WTC11 (cell line): ENCODE data around the gene SPDEF. TPM values are rescaled to one million over a fixed set of nuclear protein-coding genes. Genes with fewer than 3 reads are reported as not detected.

Source experiments
- ATAC-seq: fragments of 200-7000 bp; cut with Tn5 transposase; 2 replicates; pipeline ENCODE4 v1.10.0; 2021; ENCODE audit warnings: mild to moderate bottlenecking, moderate library complexity
- CTCF ChIA-PET: fragments of 300-600 bp; sonication (Branson Sonifier 250); formaldehyde crosslinking; loops from one replicate; lab custom pipeline; 2021; ENCODE audit warnings: antibody characterized with exemption; lab: Charles Lee
- POLR2A ChIA-PET: fragments of 350-600 bp; sonication (Branson Sonifier 250); formaldehyde crosslinking; loops from one replicate; lab custom pipeline; 2021; ENCODE audit warnings: antibody characterized with exemption; lab: Charles Lee
- DNase-seq: peaks from one replicate; pipeline ENCODE4 v3.0.0; 2021; ENCODE audit warnings: low spot score
- H3K27ac Mint-ChIP-seq: 2 replicates; pipeline ENCODE4 v1.8.0; 2021; ENCODE audit warnings: mixed read lengths
- H3K27me3 Mint-ChIP-seq: 2 replicates; pipeline ENCODE4 v1.8.0; 2021; ENCODE audit warnings: low read depth, mild to moderate bottlenecking, moderate library complexity, mixed read lengths
- H3K36me3 Mint-ChIP-seq: 2 replicates; pipeline ENCODE4 v1.8.0; 2021; ENCODE audit warnings: mixed read lengths
- H3K4me1 Mint-ChIP-seq: 2 replicates; pipeline ENCODE4 v1.8.0; 2022; ENCODE audit warnings: mixed read lengths
- H3K4me3 Mint-ChIP-seq: 2 replicates; pipeline ENCODE4 v1.8.0; 2021; ENCODE audit warnings: mild to moderate bottlenecking, moderate library complexity, mixed read lengths
- H3K9me3 Mint-ChIP-seq: 2 replicates; pipeline ENCODE4 v1.8.0; 2021; ENCODE audit warnings: mixed read lengths
- CREB1 ChIP-seq: sonication (generic); formaldehyde crosslinking; IDR thresholded peaks from 2 replicates; pipeline ENCODE4 v1.8.0; 2023; ENCODE audit warnings: mild to moderate bottlenecking, missing genetic modification reagents
- ETV6 ChIP-seq: sonication (generic); formaldehyde crosslinking; IDR thresholded peaks from 2 replicates; pipeline ENCODE4 v1.8.1; 2022; ENCODE audit warnings: mild to moderate bottlenecking, missing genetic modification reagents
- FOXP1 ChIP-seq: sonication (generic); formaldehyde crosslinking; IDR thresholded peaks from 2 replicates; pipeline ENCODE4 v1.8.0; 2022; ENCODE audit warnings: missing genetic modification reagents, mild to moderate bottlenecking, moderate library complexity, borderline replicate concordance
- GRHL2 ChIP-seq: fragments of 250-450 bp; sonication (Bioruptor Pico); IDR thresholded peaks from 2 replicates; pipeline ENCODE4 v1.8.0; 2022; ENCODE audit warnings: mild to moderate bottlenecking, moderate library complexity; ENCODE audit not compliant: insufficient replicate concordance, severe bottlenecking
- HMGA2 ChIP-seq: fragments of 250-450 bp; sonication (Bioruptor Pico); IDR thresholded peaks from 2 replicates; pipeline ENCODE4 v1.4.0; 2021; ENCODE audit warnings: mild to moderate bottlenecking, moderate library complexity
- JAZF1 ChIP-seq: fragments of 250-450 bp; sonication (Bioruptor Pico); IDR thresholded peaks from 2 replicates; pipeline ENCODE4 v1.9.0; 2021; ENCODE audit warnings: moderate library complexity, mild to moderate bottlenecking, inconsistent platforms
- KAT7 ChIP-seq: sonication (generic); formaldehyde crosslinking; IDR thresholded peaks from 2 replicates; pipeline ENCODE4 v1.8.1; 2023; ENCODE audit warnings: missing genetic modification reagents, mild to moderate bottlenecking, borderline replicate concordance
- NFATC4 ChIP-seq: fragments of 250-450 bp; sonication (Bioruptor Pico); IDR thresholded peaks from 2 replicates; pipeline ENCODE4 v1.9.0; 2021; ENCODE audit warnings: mild to moderate bottlenecking
- NFYB ChIP-seq: sonication (generic); formaldehyde crosslinking; conservative IDR thresholded peaks from 2 replicates; pipeline ENCODE4 v1.8.0; 2022; ENCODE audit warnings: low read depth, missing genetic modification reagents
- OVOL2 ChIP-seq: fragments of 250-450 bp; sonication (Bioruptor Pico); IDR thresholded peaks from 2 replicates; pipeline ENCODE4 v1.9.0; 2021; ENCODE audit warnings: mild to moderate bottlenecking, borderline replicate concordance
- SP1 ChIP-seq: sonication (generic); formaldehyde crosslinking; conservative IDR thresholded peaks from 2 replicates; pipeline ENCODE4 v1.8.1; 2022; ENCODE audit warnings: missing genetic modification reagents
- total RNA-seq: library from RNA; stranded (reverse); gene quantifications from 3 replicates; pipeline ENCODE4 v1.2.3, GENCODE V29; 2021
- TF ChIP-seq, protein P1 (sequence below): sonication (generic); formaldehyde crosslinking; IDR thresholded peaks from 2 replicates; pipeline ENCODE4 v1.8.1; 2023; ENCODE audit warnings: mild to moderate bottlenecking, missing genetic modification reagents, borderline replicate concordance
- TF ChIP-seq, protein P2 (sequence below): sonication (generic); formaldehyde crosslinking; IDR thresholded peaks from 2 replicates; pipeline ENCODE4 v1.8.1; 2023; ENCODE audit warnings: mild to moderate bottlenecking, missing genetic modification reagents
- TF ChIP-seq, protein P3 (sequence below): sonication (generic); formaldehyde crosslinking; IDR thresholded peaks from 2 replicates; pipeline ENCODE4 v1.8.1; 2022; ENCODE audit warnings: mild to moderate bottlenecking, missing genetic modification reagents, moderate library complexity, borderline replicate concordance
- TF ChIP-seq, protein P4 (sequence below): fragments of 250-450 bp; sonication (Bioruptor Pico); IDR thresholded peaks from 2 replicates; pipeline ENCODE4 v1.9.0; 2021; ENCODE audit warnings: moderate library complexity, mild to moderate bottlenecking, inconsistent platforms, borderline replicate concordance
- TF ChIP-seq, protein P5 (sequence below): sonication (generic); formaldehyde crosslinking; IDR thresholded peaks from 2 replicates; pipeline ENCODE4 v1.8.0; 2022; ENCODE audit warnings: mild to moderate bottlenecking, missing genetic modification reagents
- TF ChIP-seq, protein P6 (sequence below): sonication (generic); formaldehyde crosslinking; IDR thresholded peaks from 2 replicates; pipeline ENCODE4 v1.8.0; 2022; ENCODE audit warnings: mild to moderate bottlenecking, missing genetic modification reagents
- TF ChIP-seq, protein P7 (sequence below): fragments of 250-450 bp; sonication (Bioruptor Pico); IDR thresholded peaks from 2 replicates; pipeline ENCODE4 v1.9.0; 2021; ENCODE audit warnings: mild to moderate bottlenecking, borderline replicate concordance

SPDEF gene
- total RNA-seq, 1 experiment from 2014 or later, result 0.72 TPM

DNA sequence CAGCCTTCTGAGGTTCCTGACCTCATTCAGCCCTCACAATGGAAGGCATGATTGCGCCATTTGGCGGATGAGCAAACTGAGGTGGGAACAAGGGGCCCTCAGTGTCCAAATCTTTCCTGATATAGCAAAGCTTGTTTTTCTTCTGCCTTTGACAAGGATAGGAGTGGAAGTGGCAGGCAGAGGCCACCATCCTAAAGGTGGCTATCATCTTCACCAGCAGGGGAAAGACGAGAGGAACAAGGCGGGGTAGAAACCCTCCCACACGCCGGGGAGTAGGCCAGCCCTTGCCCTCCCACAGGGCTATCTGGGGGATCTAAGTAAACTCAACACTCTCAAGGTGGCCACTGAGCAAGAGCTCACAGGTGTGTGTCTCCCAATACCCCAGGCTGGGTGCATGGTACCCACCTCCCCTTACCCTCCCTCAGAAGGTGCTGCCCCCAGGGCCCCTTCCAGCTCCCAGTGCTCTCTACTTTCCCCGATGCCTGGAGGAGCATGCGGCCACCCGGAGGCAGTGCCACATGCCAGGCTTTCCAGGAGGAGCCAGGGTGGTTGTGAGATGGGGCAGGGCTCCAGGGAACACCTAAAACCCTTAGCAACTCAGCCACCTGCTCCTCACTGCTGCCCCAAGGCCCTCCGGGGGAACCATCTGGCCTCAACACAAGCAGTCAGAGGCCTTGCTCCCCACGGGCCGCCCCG is 11.2 kb downstream of the SPDEF start:
- no peak overlapping the region for H3K4me3 Mint-ChIP-seq
- TF ChIP-seq, protein P1, sequence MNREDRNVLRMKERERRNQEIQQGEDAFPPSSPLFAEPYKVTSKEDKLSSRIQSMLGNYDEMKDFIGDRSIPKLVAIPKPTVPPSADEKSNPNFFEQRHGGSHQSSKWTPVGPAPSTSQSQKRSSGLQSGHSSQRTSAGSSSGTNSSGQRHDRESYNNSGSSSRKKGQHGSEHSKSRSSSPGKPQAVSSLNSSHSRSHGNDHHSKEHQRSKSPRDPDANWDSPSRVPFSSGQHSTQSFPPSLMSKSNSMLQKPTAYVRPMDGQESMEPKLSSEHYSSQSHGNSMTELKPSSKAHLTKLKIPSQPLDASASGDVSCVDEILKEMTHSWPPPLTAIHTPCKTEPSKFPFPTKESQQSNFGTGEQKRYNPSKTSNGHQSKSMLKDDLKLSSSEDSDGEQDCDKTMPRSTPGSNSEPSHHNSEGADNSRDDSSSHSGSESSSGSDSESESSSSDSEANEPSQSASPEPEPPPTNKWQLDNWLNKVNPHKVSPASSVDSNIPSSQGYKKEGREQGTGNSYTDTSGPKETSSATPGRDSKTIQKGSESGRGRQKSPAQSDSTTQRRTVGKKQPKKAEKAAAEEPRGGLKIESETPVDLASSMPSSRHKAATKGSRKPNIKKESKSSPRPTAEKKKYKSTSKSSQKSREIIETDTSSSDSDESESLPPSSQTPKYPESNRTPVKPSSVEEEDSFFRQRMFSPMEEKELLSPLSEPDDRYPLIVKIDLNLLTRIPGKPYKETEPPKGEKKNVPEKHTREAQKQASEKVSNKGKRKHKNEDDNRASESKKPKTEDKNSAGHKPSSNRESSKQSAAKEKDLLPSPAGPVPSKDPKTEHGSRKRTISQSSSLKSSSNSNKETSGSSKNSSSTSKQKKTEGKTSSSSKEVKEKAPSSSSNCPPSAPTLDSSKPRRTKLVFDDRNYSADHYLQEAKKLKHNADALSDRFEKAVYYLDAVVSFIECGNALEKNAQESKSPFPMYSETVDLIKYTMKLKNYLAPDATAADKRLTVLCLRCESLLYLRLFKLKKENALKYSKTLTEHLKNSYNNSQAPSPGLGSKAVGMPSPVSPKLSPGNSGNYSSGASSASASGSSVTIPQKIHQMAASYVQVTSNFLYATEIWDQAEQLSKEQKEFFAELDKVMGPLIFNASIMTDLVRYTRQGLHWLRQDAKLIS (CRISPR knock-in tag), result no peak
- no peak for TF ChIP-seq NFATC4 (CRISPR knock-in tag)
- TF ChIP-seq SP1 (CRISPR knock-in tag), result no peak
- no peak for TF ChIP-seq NFYB (CRISPR knock-in tag)
- TF ChIP-seq ETV6 (CRISPR knock-in tag), result no peak
- TF ChIP-seq, protein P2, sequence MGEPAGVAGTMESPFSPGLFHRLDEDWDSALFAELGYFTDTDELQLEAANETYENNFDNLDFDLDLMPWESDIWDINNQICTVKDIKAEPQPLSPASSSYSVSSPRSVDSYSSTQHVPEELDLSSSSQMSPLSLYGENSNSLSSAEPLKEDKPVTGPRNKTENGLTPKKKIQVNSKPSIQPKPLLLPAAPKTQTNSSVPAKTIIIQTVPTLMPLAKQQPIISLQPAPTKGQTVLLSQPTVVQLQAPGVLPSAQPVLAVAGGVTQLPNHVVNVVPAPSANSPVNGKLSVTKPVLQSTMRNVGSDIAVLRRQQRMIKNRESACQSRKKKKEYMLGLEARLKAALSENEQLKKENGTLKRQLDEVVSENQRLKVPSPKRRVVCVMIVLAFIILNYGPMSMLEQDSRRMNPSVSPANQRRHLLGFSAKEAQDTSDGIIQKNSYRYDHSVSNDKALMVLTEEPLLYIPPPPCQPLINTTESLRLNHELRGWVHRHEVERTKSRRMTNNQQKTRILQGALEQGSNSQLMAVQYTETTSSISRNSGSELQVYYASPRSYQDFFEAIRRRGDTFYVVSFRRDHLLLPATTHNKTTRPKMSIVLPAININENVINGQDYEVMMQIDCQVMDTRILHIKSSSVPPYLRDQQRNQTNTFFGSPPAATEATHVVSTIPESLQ, result no peak
- TF ChIP-seq, protein P3, sequence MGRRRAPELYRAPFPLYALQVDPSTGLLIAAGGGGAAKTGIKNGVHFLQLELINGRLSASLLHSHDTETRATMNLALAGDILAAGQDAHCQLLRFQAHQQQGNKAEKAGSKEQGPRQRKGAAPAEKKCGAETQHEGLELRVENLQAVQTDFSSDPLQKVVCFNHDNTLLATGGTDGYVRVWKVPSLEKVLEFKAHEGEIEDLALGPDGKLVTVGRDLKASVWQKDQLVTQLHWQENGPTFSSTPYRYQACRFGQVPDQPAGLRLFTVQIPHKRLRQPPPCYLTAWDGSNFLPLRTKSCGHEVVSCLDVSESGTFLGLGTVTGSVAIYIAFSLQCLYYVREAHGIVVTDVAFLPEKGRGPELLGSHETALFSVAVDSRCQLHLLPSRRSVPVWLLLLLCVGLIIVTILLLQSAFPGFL, result no peak
- H3K4me1 Mint-ChIP-seq, result 0 out of 2 replicates have a peak, but pooled peaks cover 2% of the 10 kb centered on the region
- ATAC-seq, result no peak
- DNase-seq, result no peak
- no peaks in the 10 kb centered on the region for H3K36me3 Mint-ChIP-seq
- ChIA-PET CTCF (interaction anchor here (0.9 to 1.5 kb wide), 3 partner anchors 15 to 65 kb away, joined by 4 to 6 read pairs (median 4); no protein-coding TSS in a partner anchor), POLR2A (no interaction called here)
- H3K27ac Mint-ChIP-seq, result no peak overlapping the region
- no peaks in the 10 kb centered on the region for H3K27me3 Mint-ChIP-seq
- no peaks in the 10 kb centered on the region for H3K9me3 Mint-ChIP-seq

DNA sequence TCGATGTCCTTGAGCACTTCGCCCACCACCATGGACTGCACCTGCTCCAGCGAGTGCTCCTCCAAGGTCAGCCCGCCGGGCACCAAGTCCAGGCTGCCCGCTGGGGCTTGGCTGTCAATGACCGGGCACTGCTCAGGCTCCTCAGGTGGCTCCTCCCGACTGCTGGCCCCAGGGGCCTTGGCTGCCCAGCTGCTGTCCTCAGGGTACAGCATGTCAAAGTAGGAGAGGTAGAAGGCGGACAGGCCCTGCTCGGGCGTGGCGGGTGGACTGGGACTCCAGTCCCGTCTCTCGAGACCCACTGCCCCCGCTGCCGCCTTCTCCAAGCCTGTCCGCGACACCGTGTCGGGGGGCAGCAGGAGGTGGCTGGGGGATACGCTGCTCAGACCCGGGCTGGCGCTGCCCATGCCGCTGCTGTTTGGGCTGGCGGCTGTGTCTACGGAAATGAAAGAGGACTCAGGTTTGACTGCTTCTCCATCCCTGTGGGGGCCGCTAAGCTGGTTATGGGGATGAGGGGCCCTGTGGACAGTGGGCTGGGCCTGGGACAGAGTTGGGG is 12.0 kb downstream of the SPDEF start:
- Mint-ChIP-seq H3K4me1 (0 out of 2 replicates have a peak, but pooled peaks cover 2% of the 10 kb centered on the region), H3K4me3 (no peak overlapping the region), H3K36me3 (no peaks in the 10 kb centered on the region), H3K27ac (no peak overlapping the region), H3K27me3 (no peaks in the 10 kb centered on the region), H3K9me3 (no peaks in the 10 kb centered on the region)
- no peak for ATAC-seq
- DNase-seq, result no peak
- CTCF ChIA-PET, result interaction anchor here (0.9 to 1.5 kb wide), 2 partner anchors 16 to 65 kb away, joined by 4 read pairs; no protein-coding TSS in a partner anchor
- POLR2A ChIA-PET, result interaction anchor here (0.6 kb wide), 1 partner anchor 125 kb away, joined by 4 read pairs; no protein-coding TSS in a partner anchor
- TF ChIP-seq OVOL2 (CRISPR knock-in tag), result no peak
- TF ChIP-seq KAT7 (CRISPR knock-in tag), result no peak
- TF ChIP-seq JAZF1 (CRISPR knock-in tag), result no peak
- TF ChIP-seq, protein P4, sequence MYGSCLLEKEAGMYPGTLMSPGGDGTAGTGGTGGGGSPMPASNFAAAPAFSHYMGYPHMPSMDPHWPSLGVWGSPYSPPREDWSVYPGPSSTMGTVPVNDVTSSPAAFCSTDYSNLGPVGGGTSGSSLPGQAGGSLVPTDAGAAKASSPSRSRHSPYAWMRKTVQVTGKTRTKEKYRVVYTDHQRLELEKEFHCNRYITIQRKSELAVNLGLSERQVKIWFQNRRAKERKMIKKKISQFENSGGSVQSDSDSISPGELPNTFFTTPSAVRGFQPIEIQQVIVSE, result no peak
- no peak for TF ChIP-seq FOXP1
- TF ChIP-seq GRHL2 (CRISPR knock-in tag), result no peak
- no peak for TF ChIP-seq HMGA2 (CRISPR knock-in tag)
- TF ChIP-seq, protein P5, sequence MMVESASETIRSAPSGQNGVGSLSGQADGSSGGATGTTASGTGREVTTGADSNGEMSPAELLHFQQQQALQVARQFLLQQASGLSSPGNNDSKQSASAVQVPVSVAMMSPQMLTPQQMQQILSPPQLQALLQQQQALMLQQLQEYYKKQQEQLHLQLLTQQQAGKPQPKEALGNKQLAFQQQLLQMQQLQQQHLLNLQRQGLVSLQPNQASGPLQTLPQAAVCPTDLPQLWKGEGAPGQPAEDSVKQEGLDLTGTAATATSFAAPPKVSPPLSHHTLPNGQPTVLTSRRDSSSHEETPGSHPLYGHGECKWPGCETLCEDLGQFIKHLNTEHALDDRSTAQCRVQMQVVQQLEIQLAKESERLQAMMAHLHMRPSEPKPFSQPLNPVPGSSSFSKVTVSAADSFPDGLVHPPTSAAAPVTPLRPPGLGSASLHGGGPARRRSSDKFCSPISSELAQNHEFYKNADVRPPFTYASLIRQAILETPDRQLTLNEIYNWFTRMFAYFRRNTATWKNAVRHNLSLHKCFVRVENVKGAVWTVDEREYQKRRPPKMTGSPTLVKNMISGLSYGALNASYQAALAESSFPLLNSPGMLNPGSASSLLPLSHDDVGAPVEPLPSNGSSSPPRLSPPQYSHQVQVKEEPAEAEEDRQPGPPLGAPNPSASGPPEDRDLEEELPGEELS (CRISPR knock-in tag), result no peak
- no peak for TF ChIP-seq CREB1
- TF ChIP-seq, protein P6, sequence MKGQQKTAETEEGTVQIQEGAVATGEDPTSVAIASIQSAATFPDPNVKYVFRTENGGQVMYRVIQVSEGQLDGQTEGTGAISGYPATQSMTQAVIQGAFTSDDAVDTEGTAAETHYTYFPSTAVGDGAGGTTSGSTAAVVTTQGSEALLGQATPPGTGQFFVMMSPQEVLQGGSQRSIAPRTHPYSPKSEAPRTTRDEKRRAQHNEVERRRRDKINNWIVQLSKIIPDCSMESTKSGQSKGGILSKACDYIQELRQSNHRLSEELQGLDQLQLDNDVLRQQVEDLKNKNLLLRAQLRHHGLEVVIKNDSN (CRISPR knock-in tag), result no peak
- TF ChIP-seq, protein P7, sequence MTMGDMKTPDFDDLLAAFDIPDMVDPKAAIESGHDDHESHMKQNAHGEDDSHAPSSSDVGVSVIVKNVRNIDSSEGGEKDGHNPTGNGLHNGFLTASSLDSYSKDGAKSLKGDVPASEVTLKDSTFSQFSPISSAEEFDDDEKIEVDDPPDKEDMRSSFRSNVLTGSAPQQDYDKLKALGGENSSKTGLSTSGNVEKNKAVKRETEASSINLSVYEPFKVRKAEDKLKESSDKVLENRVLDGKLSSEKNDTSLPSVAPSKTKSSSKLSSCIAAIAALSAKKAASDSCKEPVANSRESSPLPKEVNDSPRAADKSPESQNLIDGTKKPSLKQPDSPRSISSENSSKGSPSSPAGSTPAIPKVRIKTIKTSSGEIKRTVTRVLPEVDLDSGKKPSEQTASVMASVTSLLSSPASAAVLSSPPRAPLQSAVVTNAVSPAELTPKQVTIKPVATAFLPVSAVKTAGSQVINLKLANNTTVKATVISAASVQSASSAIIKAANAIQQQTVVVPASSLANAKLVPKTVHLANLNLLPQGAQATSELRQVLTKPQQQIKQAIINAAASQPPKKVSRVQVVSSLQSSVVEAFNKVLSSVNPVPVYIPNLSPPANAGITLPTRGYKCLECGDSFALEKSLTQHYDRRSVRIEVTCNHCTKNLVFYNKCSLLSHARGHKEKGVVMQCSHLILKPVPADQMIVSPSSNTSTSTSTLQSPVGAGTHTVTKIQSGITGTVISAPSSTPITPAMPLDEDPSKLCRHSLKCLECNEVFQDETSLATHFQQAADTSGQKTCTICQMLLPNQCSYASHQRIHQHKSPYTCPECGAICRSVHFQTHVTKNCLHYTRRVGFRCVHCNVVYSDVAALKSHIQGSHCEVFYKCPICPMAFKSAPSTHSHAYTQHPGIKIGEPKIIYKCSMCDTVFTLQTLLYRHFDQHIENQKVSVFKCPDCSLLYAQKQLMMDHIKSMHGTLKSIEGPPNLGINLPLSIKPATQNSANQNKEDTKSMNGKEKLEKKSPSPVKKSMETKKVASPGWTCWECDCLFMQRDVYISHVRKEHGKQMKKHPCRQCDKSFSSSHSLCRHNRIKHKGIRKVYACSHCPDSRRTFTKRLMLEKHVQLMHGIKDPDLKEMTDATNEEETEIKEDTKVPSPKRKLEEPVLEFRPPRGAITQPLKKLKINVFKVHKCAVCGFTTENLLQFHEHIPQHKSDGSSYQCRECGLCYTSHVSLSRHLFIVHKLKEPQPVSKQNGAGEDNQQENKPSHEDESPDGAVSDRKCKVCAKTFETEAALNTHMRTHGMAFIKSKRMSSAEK, result no peak
